GM23248 (cell line): ENCODE results near the gene HPS1.

Experiments used
- EZH2 ChIP-seq: fragments of 200-600 bp; sonication (generic); IDR thresholded peaks from 2 replicates; pipeline ENCODE4 v1.6.1; 2018; ENCODE audit warnings: antibody characterized with exemption, mild to moderate bottlenecking; ENCODE audit not compliant: insufficient read depth, poor library complexity, severe bottlenecking
- EZH2phosphoT487 ChIP-seq: fragments of 200-600 bp; sonication (generic); IDR thresholded peaks from 2 replicates; pipeline ENCODE4 v1.6.1; 2018; ENCODE audit warnings: antibody characterized with exemption, moderate library complexity, mild to moderate bottlenecking, low read depth; ENCODE audit not compliant: insufficient read depth

DNA sequence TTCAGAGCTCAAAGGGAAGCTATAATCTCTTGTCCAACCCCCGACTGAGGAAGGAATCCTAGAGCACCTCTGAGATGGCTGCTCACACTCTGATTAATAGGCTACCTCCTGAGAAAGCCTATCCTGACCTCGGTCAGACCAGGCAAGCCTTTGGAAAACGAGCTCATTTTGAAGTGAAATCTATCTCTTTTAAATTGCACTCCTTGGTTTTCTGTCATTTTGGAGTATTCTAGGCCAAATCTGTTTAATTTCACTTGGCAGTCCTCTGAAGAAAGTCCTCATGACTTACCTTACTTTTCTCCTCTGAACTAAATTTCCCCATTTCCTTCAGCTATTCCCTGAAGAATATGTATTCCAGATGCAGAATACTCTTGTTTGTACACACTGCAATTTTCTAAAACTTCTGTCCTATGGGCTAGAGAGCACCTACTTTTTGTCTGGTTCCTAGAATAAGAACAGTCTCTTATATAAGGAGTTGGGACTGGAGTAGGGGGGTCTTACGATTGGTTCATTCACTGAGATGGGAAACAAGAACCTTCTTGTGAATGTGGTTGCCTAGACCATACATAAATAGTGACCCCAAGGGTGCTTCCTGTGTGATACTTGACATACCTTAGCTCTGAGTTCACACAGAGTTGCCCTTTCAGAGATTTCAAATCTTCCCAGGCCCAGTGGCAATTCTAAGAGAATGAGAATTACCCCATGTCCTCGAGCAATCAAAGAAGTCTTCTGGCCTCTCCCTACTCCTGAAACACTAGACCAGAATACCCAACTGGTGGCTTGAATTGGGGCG lies 31.9 kb upstream of the HPS1 start:
- no peak for TF ChIP-seq EZH2phosphoT487
- TF ChIP-seq EZH2, result no peak
